A549 (cell line): ENCODE measurements around the gene SALL3. TPM values are rescaled to one million over a fixed set of nuclear protein-coding genes. Genes with fewer than 3 reads are reported as not detected.

Source experiments
- POLR2AphosphoS2 ChIP-seq: conservative IDR thresholded peaks from 2 replicates; pipeline ENCODE4 v1.6.1; 2012; ENCODE audit warnings: low read length, improper control_type of control experiment, inconsistent platforms
- polyA plus RNA-seq, 4 experiments: library from polyadenylated mRNA; depleted of rRNA in 3 of 4; stranded (reverse); fragments of >200 nt; fragmentation: RNase III in 1 of 4; extraction: RNeasy Plus Mini Kit Qiagen cat#74134 plus additional on column Dnase treatment in 1 of 4; gene quantifications; 2 replicates in 3 of 4; 3 replicates in 1 of 4; pipeline ENCODE4 v1.2.3, GENCODE V29; 2011 to 2017

The SALL3 gene
- polyA plus RNA-seq, 2 of the 4 experiments (the other 2 are of a cell fraction), result not detected

DNA sequence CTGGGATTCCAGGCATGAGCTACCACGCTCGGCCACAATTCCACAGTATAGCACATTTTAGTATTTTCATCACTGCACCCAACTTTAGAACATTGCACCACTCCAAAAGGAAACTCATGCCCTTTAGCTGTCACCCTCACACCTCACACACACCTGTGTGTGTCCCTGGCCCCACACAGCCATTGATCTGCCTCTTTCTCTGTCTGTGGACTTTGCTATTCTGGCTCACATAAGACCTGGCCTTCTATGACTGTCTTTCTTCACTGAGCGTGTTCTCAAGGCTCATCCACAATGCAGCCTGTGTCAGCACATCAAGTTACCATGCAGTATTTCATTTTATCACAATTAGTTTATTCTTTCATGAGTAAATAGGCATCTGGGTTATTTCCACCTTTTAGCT, 69.9 kb downstream of the SALL3 start (continued):
- no peak for TF ChIP-seq POLR2AphosphoS2

Other genes with a start within 250 kb of the SALL3 start
- 33.0 and 35.7 TPM in 2 replicates for gene ATP9B, start 89.6 kb downstream of the SALL3 start, polyA plus RNA-seq (2011; rRNA removed)
- 22.6 to 31.1 TPM (median 25.2 TPM) in 3 replicates for gene ATP9B, start 89.6 kb downstream of the SALL3 start, polyA plus RNA-seq (2017; fragmentation: RNase III; extraction: RNeasy Plus Mini Kit Qiagen cat#74134 plus additional on column Dnase treatment)